LoVo (cell line): ENCODE data around the gene SLCO3A1.

Experiments
- DNase-seq: peaks from one replicate; pipeline ENCODE4 v3.0.0-alpha.2; 2016; ENCODE audit warnings: low spot score

SLCO3A1 gene

DNA sequence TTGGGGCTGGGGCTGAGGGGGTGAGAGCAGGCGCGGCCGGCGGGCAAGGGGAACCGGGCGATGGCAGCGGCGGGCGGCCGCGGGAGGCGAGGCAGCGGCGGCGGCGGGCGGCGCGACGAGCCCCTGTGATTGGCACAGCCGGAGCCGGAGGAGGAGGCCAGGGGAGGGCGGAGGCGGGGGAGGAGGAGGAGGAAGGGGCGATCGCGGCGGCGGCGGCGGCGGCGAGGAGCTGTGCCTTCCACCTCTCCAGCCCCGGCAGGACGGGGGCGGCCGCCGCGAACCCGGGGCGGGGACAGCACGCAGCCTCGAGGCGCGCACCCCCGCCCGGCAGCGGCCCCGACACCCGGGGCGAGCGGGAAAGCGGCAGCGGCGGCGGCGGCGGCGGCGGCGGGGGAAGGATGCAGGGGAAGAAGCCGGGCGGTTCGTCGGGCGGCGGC is at the start of gene SLCO3A1:
Gene SLCO3A1, plus strand, starts transcription at position 198 of the 437 bp plus-strand sequence.
- DNase-seq = peak; percentile 64

DNA sequence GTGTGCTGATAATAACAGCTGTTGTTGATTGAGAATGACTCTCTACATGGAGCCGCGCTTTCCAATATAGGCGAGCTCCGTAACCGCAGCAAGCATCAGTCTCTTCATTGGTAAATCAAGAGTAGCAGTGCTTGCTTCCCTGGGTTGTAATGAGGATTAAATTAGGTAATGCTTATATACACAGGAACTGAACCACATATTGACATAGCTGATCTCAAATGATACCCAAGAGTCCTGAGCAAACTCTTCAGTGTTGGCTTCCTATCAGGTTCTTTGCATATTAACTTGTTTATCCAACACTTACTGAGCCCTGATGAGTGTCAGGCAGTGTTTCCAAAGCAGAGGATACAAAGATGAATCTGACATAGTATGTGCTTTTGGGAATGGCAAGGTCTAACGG is 46.4 kb upstream of the SLCO3A1 start:
- no peak for DNase-seq

DNA sequence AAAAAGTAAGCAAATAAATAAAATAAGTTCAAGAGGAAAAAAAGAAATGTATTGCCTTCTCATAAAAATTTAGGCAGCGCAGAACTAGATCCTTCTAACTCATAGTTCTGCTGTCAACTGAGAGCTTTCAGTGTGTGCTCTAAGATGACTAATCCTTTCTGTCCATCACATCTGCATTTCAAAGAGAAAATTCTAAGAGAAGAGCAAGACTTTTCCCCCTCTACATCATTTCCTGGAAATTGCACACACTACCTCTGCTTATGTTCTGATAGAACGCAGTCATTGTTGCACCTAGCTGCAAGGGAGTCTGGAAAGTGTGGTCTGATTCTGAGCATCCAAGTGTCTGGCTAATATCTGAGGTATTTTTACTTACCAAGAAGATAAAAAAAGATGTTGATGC is 39.6 kb upstream of the SLCO3A1 start:
- no peak for DNase-seq

DNA sequence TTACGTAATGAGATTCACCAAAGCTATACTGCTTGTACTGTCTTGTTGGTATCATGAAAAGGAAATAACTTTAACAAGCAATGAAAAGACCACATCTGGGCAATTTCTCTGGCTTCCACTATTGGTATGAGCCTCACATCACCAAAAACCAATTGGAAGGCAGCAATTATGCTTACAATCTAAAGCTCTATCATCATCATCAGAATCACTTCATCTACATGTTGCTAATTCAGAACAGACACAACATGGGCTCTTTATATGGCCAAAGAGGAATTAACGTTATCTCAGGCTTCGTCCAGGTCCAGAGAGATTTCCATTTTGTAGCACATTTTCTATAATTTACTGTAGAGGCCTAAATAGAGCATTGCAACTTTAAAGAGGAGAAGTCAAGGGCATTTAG is 36.6 kb upstream of the SLCO3A1 start:
- DNase-seq = no peak

DNA sequence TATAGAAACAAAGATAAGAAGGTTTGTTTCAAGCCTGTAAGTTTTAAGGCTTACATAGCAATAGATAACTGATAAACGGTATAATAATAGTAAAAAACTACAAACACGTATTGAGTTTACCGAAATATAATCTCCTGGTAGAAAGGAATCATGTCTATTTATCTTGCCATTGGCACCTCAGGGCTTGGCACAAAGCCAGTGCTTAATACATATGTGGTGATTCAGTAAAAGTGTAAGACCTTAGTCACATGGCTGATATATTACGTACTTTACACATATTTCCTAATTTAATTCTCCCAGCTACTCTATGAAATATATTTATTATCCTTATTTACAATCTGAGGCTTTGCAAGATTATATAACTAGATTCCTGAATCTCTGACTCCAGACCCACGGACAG is 32.0 kb upstream of the SLCO3A1 start:
- DNase-seq = no peak

DNA sequence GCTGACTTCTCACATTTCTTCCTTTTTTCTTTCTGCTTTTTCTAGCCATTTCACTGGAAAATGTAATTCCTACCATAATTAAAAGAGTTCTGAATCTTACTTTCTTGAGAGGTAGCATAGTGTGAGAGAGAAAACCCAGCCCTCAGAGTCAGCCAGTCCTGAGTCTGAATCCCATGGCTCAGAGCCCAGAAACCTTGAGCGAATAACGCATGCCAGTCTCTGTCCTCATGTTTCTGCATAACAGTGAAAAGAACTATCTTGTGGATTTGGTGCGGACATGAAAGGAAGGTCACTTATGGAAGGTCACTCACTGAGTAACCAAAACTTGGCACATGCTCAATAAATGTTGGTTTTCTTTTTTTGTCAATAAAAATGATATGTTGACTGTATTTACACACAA is 29.3 kb upstream of the SLCO3A1 start:
- no peak for DNase-seq

DNA sequence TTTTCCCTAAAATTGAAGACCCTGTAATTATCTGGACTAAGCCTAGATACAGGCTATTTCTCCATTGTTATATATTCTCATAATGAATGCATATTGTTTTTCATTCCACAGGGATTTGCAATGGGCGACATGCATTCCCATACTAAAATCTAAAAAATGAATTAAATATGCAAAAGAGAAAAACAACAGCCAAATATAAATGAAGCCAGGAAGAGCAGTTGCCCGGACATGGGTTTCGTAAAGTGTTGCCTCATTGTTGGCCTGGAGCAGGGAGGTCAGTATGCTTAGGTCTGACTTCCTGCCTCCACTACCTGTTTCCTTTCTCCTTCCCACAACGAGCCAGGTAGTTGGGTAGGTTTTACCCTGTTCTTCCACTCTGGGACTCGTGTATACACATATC is 27.1 kb upstream of the SLCO3A1 start:
- DNase-seq = no peak

DNA sequence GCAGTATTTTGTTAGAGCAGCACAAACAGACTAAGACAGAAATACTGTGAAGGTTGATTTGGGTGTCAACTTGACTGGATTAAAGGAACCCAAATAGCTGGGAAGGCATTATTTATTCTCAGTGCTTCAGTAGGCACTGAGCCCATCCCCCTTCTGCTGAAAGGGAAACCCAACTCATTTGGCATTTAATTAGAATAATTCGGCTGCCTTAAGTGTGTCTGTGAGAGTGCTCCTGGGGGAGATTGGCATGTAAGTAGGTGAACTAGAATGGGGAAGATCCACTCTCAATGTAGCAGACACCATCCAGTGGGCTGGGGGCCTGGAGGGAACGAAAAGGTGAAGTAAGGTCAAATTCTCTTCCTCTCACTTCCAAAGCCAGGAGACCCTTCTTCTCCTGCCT is 20.5 kb upstream of the SLCO3A1 start:
- DNase-seq = no peak

DNA sequence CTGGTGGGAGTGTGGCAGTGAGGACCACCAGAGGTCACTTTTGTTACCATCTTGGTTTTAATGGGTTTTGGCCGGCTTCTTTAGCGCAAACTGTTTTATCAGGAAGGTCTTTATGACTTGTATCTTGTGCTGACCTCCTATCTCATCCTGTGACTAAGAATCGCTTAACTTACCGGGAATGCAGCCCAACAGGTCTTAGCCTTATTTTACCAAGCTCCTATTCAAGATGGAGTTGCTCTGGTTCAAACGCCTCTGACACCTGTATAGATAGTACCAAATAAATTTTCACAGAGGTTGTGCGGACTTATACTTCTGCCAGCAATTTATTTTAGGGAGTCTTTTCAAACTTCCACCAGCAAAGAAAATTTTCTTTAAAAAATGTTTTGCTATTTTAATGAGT is 13.6 kb upstream of the SLCO3A1 start:
- DNase-seq = no peak

DNA sequence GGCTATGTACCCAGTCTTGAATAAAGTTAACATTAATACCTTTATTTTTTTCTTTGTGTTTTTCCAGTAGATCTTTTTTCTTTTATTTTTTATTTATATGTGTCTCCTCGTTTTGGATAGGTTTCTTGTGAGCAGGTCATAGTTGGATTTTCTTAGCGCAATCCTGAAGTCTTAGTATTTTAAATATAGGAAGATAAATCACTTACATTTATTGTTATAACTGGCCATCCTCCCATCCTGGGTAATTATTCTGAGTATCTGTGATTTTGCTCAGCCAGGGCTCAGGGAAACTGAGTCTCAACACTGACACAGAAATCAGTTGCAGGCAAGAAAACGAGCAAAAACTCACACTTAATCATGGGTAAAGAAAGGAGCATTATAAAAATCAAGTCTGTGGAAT is 11.6 kb upstream of the SLCO3A1 start:
- DNase-seq = no peak

DNA sequence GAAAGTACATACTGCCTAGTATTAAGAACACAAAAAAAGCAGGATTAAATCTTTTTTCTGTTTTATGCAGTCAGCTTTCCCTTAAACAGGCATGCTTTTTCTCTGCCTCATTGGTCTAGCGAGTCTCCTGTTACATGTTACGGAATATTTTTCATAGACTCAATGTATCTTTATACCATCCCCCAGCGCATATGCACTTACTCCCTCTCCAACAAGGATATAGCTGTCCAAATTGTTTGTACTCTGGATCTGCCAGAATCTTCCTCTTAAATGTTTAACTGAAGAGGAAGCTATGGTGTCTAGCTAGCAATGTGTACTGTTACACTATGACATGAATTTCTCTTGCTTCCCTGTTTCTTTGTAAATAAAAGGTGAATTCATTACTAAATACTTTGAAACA is 9.2 kb upstream of the SLCO3A1 start:
- no peak for DNase-seq

DNA sequence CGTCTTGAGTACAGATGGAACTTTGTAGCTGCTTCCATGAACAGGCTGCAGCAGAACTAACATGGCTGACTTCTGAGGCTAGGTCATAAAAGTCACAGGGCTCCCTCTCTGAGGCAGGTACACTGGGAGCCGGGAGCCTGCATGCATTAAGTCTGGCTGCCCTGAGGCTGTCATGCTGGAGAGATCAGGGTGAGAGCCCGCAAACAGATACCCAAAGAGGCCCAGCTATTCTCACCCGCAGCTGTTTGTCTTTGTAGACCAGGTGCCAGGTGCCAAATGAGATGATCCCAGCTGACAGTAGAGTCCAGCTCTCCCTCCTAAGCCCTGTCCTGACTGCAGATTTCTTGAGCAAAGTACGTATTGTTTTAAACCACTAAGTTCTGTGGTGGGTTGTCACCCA is 8.6 kb upstream of the SLCO3A1 start:
- no peak for DNase-seq

DNA sequence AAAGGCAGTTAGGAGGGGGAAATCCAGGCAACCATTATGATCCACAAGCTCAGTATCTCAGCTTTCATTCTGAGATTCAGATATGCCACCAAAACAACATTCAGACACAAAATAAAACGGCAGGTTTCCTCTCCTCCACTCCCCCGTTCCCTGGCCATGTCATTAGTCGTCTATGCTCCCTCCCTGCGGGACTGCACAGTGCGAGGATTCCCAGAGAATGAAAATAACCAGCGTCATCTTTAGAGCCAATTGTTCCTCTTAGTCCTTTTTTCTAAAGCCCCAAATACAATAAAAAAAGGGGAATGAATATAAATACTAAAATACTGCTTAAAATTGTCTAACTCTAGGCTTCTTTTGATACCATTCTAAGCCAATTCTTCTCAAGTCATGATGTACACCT is 7.8 kb upstream of the SLCO3A1 start:
- DNase-seq = no peak

DNA sequence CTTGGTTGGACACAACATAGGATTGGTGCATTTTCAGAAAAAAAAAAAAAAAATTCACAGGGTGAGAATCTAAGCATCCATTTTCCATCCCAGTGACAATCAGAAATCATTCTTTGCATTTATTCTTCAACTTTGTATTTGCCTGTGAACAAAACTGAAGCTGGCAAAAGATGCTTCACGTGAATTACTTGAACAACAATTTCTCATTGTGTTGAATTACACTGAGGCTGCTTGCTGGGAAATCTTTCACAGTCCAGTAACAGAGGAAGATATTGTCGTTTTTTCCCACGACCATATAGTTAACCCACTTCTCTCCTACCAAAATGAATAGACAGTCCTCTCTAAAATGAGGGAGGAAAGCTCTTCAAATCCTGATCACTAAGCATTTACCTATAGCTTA is 4.3 kb upstream of the SLCO3A1 start:
- no peak for DNase-seq

DNA sequence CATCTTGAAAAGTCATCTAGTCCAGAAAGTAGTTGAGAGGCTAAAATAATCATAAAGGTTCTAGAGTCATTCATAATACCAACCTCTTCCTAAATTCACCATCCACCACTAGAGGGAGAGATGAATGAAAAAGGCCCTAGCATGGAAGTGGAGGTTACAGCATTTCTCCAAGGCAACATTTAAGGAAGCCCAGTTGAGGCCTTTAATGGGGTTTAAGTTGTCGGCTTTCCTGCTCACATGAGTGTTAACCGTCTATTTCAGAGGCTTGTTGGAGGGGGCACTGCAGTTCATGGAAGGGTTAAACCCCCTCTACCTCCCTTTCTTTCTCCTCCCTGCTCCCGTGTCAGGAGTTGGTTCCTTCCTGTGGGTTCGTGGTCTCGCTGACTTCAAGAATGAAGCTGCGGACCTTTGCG is 3.8 kb upstream of the SLCO3A1 start:
- peak; percentile 39 for DNase-seq

DNA sequence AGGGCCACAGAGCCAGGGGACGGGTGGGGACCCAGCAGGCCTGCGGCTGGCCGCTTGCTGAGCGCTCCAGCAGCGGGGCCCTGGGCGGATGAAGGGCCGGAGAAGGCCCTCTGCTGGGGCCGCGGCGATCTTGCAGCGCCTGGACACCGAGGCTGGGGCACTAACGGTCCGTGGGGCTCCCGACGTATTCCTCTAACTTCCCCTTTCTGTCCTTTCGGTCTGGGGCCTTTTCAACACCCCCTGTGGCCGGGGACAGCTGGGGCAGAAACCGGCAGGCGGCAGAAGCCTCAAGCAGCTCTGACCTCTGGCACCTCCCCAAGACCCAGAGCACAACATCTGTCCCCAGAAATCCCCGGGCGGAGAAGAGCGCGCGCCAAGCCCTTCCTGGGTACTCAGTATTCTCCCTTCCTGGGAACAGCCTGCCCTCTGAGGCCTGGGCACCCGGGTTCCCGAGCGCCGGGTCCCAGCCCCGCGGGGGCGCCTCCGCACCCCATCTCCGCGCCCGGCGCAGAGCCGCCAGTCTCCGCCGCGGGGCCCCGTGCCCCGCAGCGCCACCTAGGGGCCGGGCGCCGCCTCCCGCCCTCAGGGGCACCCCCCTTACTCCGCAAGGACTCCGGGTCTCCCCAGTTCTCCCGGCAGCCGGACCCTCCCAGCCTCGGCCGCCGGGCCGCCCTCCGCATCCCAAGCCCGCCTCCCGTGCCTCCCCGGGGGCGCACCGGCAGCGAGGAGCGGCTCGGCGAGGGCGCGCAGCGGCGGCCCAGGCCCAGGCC is 582 bp upstream of the SLCO3A1 start:
- DNase-seq = peak; percentile 70

DNA sequence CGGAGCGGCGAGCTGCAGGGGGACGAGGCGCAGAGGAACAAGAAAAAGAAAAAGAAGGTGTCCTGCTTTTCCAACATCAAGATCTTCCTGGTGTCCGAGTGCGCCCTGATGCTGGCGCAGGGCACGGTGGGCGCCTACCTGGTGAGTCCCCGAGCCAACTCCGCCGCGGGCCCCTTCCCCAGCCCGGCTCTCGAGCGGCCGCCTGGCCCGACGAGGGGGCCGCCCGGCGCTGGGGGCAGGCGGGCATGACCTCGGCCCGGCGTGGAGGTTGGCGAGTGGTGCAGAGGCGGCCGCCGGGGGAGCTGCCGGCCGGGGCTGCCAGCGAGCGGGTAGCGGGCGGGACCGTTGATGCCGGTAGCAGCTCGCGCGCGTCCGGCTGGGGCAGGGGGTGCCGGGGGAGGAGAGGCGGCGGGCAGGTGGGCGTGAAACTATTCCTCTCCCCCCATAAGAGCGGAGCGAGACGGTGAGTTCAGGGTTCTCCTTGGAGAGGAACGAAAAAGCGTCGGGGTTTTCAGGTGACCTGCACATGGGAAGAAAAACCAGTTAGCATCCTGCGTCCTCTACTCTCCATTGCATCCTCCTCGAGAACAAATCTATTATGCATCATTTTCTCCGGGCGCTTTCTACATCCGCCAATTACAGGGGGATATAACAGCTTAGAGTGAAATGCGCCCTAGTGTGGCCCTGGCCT is 585 bp downstream of the SLCO3A1 start:
- no peak for DNase-seq

DNA sequence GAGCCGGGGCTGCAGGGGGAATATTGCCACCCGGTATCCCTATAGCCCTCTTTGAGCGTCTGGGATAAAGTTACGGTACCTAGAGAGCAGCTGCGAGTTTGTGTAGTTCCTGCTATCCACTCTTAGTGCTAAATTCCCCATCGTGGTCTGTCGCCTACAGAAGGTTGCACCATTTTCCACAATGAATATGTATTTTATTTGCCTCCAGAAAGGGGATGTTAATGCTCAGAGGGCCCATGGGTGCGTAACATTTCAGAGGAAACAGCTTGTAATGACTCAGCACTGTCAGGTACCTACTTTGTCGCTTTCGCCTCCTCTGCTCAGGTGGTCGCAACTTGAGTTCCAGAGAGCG is 1.1 kb downstream of the SLCO3A1 start:
- DNase-seq = no peak

DNA sequence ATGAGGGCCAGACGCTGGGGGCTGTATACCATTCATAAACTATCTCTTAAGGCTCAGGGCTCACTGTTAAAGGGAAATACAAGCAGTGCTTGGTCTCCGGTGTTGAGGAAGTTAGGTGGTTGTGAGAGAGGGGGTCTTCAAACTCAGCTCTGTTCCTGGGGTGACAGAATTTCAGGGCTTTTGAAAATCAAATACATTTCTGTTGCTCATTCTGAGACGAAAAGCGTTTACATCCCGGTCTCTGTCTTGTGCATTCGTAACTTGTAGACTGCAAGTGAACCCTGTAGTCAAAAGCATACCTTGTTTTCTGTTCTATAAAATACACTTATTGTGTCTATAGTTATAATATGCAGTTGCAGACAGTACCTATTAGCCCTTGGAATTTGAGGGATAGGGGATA is 1.7 kb downstream of the SLCO3A1 start:
- DNase-seq = no peak

DNA sequence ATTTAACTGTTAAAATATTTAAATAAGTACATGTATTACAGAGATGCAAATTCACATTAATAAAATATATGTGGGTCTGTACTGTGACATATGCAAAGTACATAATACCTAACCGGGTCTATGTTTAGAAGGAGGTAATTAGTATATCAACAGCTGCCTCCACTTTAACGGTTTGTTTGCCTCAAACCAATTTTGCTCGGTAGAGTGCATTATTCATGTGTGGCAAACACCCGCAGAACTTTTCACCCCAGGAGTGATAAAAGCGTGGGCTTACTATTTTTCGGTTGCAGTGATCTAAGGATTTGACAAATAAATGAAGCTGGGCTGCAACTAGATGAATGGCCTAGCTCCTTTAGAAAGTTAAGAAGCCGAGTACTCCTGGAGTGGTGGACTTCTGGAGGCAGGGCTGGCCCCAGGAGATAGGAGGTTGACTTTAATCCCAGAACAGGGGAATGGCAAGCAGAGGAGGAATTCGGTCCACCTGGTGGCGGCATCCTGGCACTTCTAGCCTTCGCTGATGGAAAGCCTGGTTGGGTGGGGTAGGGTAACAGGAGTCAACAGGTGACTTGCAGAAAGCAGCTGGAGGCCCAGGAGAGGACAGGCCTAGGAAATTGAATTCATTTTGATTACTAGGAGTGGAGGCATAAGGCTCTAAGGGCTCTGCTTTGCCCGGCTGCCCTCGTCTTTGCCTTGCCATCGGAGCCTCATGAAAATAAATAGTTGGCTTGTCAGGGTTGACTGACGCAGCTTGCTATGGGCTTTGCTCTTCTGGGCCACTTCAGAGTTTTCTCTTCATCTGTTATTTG is 2.4 kb downstream of the SLCO3A1 start:
- peak; percentile 31 for DNase-seq

DNA sequence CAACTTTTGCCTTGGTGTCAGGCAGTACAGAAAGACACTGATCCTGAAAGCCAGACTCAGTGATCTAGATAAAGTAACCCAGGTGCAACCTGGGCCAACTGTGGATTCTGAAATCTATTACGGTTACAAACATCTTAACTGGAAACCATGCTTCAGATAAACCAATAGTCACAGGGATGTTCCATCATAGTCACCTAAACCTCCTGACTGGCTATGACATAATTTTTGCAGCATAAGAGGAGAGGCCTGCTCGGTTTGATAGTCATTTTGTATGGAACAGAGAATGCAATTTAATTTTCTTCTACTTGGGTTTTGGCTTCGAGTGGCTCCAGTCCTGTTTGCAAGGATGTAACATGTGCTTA is 3.7 kb downstream of the SLCO3A1 start:
- DNase-seq = no peak

DNA sequence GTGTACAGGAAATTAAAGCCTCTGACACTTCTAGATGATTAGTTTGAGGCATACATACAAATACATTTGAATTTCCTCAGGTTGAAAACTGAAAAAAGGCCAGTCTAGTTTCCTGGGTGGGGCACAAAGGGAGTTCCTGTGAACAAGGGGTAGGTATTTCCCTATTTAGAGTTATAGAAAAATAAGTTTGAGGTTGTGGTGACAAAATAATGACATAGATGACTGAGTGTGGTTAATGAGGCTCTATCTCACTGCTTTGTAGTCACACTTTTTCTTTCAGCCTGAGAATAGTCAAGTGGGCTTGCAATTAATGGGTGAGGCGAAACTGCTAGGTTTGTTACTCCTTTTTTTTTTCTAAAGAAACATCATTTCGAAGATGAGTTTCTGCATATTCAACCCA is 4.3 kb downstream of the SLCO3A1 start:
- DNase-seq = no peak

DNA sequence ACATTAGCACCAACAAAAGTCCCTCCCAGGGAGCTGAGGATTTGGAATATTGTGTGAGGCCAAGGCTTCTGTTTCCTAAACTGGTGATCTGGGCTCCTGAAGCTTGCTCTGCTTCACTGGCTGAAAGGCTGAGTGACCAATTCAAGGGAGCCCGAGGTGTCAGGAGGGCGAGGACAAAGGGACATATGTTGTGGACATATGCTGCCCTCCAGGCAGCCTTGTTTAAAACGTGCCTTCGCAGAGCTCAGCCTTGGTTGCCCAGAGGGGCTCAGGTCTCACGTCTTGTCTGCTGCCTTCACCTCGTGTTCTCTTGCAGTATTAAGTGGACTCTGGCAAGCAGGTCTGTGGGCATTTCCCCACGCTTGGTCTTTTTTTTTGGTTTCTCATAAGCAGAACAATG is 7.0 kb downstream of the SLCO3A1 start:
- DNase-seq = no peak
